ENCODE results near the gene QPCTL. TPM values are rescaled to one million over a fixed set of nuclear protein-coding genes. Genes with fewer than 3 reads are reported as not detected.

Gene QPCTL
- total RNA-seq (50.9 and 61.3 TPM in 2 replicates), polyA plus RNA-seq (8.8 and 9.4 TPM in 2 replicates), polyA minus RNA-seq (8.2 and 8.8 TPM in 2 replicates)
- total RNA-seq (2013): 4.4 TPM

- peak within 1 kb of the TSS; percentile 93 for H3K4me3 Mint-ChIP-seq
- peaks cover 28% of the 10 kb centered on the region for H3K4me1 Mint-ChIP-seq
- intact Hi-C loops (cut with micrococcal nuclease): loop anchor here (1.0 to 5.0 kb wide), 13 partner anchors 11 to 802 kb away; partner anchors contain the start of genes CCDC61, DMWD, ERCC2 and FBXO46
- H2AFZ ChIP-seq (ENCODE audit: insufficient read depth, low read depth, low read length, poor library complexity, severe bottlenecking): peak within 1 kb of the TSS; percentile 85
- ATAC-seq (ENCODE audit: low read depth) (peak; percentile 85), DNase-seq (peak; percentile 99)
- ChIA-PET POLR2A (interaction anchor here (0.6 to 2.2 kb wide), 17 partner anchors 8 to 224 kb away, joined by 3 to 41 read pairs (median 5); partner anchors contain the start of genes DMWD, FBXO46, FOSB and OPA3), CTCF (interaction anchor here (0.6 to 5.3 kb wide), 32 partner anchors 9 to 290 kb away, joined by 3 to 57 read pairs (median 4); partner anchors contain the start of genes DMWD, FBXO46, IRF2BP1 and RTN2)
- H3K9me3 Mint-ChIP-seq (ENCODE audit: insufficient read depth): no peaks in the 10 kb centered on the region
- peaks cover 0 to 21% of the 10 kb centered on the region in 2 experiments for H3K36me3 ChIP-seq (replicated peaks in 1 of 2; ENCODE audit: control extremely low read depth in 1 of 2, control insufficient read depth in 1 of 2, extremely low read depth in 1 of 2, insufficient read depth in 2 of 2, low read length in 1 of 2)
- no peaks in the 10 kb centered on the region for H3K27me3 Mint-ChIP-seq
- H3K27ac Mint-ChIP-seq: peak within 1 kb of the TSS; percentile 92
- peak within 1 kb of the TSS; percentile 92 for H3K9ac ChIP-seq (ENCODE audit: low read length)
- WGBS (ENCODE audit: insufficient coverage): under 1% methylated on average over 69 of the region's 70 CpGs
- H3K27me3 ChIP-seq (replicated peaks in 1 of 4; ENCODE audit: control extremely low read depth in 1 of 4, control insufficient read depth in 3 of 4, insufficient read depth in 4 of 4, low read length in 3 of 4): no peaks in the 10 kb centered on the region
- no peaks in the 10 kb centered on the region for H3K9me3 ChIP-seq (ENCODE audit: control extremely low read depth in 1 of 3, control insufficient read depth in 2 of 3, insufficient read depth in 1 of 3, low read length in 2 of 3)
- TF ChIP-seq EZH2 (IDR thresholded peaks at IDR 0.05; ENCODE audit: borderline replicate concordance, insufficient read depth, low read depth, low read length, poor library complexity, severe bottlenecking): no peak
- H3K79me2 ChIP-seq (ENCODE audit: control insufficient read depth, insufficient read depth, low read length): peaks cover 52% of the 10 kb centered on the region
- peak within 1 kb of the TSS; percentile 81 to 96 (median 88) for H3K4me3 ChIP-seq (ENCODE audit: control extremely low read depth in 1 of 5, extremely low read depth in 1 of 5, insufficient read depth in 1 of 5, low read depth in 2 of 5, low read length in 4 of 5)
- peak within 1 kb of the TSS; percentile 96 for H3K4me2 ChIP-seq (replicated peaks; ENCODE audit: low read depth, low read length, poor library complexity, severe bottlenecking)
- peaks cover 15 to 22% of the 10 kb centered on the region in 2 donors for H3K4me1 ChIP-seq (ENCODE audit: control insufficient read depth in 2 of 2, insufficient read depth in 2 of 2, low read length in 2 of 2)
- peak within 1 kb of the TSS; percentile 89 to 94 for H3K27ac ChIP-seq (ENCODE audit: low read length in 2 of 2)
- peaks cover 30% of the 10 kb centered on the region for H4K20me1 ChIP-seq (ENCODE audit: control insufficient read depth, insufficient read depth, low read length, poor library complexity, severe bottlenecking)
Measured at GRCh38 chr19:45692187-45693105, at the start of gene QPCTL. Gene QPCTL, plus strand, starts transcription at chr19:45692666. Its CDS starts 38 bp downstream, at chr19:45692704.

Measured in B cell (primary cell).